LNCaP clone FGC (cell line): ENCODE results near the gene PGAP3.

ENCODE experiments used
- DNase-seq: peaks from one replicate; pipeline ENCODE4 v3.0.0-alpha.2; 2011; ENCODE audit warnings: low read depth
- H3K4me3 ChIP-seq: 2 replicates; pipeline ENCODE4 v1.5.1; 2011; ENCODE audit warnings: mild to moderate bottlenecking, low read depth, low read length, control low read depth
- CTCF ChIP-seq: IDR thresholded peaks from 2 replicates; pipeline ENCODE4 v1.5.1; 2012; ENCODE audit warnings: mild to moderate bottlenecking; ENCODE audit not compliant: control insufficient read depth, insufficient read depth; ENCODE audit errors: extremely low read depth

Gene PGAP3

DNA sequence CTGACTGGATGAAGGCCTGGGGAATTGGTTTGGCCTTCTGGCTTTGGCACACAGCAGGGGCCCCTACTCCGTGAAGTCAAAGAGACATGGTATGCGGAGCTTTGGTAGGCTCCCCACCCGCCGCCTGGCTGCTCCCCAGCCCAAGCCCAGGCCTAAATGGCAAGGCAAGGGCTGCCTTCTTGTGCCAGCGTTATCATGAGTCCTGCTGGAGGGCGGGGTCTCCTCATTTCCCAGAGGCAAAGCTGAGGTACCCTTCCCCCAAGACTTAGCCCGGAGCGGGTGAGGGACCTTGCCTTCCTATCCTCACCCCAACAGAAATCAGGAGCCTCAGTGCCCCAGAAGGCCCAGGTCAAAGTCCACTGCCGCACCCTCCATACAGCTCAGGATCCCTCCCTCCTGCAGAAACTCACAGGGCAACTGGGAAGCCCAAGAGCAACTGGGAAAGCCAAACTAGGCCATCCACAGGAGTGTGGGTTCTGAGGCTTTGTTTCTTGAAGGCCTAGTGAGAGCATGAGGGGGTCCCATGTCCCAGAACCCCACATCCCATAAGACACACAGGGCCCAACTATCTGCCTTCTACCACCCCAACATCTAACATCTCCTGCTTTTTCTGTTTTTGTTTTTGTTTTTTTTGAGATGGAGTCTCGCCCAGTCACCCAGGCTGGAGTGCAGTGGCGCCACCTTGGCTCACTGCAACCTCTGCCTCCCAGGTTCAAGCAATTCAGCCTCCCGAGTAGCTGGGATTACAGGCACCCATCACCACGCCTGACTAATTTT is 9.3 kb downstream of the PGAP3 start:
- TF ChIP-seq CTCF, result no peak
- no peak overlapping the region for H3K4me3 ChIP-seq
- no peak for DNase-seq

DNA sequence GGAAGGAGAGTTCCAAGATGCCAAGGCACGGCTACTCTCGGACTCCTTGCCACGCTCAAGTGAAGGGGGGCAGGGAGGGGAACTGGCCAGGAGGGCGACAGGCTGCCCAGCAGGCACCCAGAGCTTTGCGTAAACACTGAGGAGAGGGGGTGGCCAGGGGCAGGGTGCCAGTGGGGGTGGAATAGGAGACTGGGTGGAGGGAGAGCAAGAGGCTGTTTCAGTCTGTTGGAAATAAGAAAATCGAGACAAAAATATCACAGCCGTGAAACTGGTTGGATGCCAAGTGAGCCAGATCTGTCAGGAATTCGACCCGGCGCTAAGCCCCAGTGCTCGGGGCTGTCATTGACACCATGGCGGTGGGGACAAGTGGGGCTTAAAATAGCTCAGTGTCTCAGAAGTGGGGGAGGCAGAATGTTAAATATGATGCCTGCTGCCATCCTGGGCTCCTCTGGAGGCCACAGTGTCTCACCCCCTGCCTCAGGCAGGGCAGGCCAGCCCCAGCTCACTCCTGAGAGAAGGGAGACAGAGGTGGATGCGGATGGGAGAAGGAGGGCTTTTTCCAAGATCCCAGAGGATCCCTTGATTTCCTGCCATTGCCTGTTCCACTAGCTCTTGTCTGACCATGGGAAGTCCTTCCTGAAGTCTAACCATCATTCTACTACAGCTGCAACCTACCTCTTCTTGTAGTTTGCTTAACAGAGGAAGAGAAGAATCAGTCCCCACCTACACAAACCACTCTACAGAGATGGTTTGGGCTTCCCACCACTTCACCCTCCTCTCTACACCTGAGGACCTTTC is 10.1 kb downstream of the PGAP3 start:
- no peak for DNase-seq
- TF ChIP-seq CTCF, result no peak
- no peak overlapping the region for H3K4me3 ChIP-seq

- TF ChIP-seq CTCF, result no peak
- DNase-seq, result no peak
- no peak overlapping the region for H3K4me3 ChIP-seq
Observed at GRCh38 chr17:39677072-39677471, 10.8 kb downstream of the PGAP3 start.

- no peak for TF ChIP-seq CTCF
- H3K4me3 ChIP-seq, result no peak overlapping the region
- no peak for DNase-seq
Observed at GRCh38 chr17:39676198-39676819, 11.5 kb downstream of the PGAP3 start.

- H3K4me3 ChIP-seq, result no peak overlapping the region
- no peak for TF ChIP-seq CTCF
- no peak for DNase-seq
Observed at GRCh38 chr17:39675390-39676082, 12.3 kb downstream of the PGAP3 start.

DNA sequence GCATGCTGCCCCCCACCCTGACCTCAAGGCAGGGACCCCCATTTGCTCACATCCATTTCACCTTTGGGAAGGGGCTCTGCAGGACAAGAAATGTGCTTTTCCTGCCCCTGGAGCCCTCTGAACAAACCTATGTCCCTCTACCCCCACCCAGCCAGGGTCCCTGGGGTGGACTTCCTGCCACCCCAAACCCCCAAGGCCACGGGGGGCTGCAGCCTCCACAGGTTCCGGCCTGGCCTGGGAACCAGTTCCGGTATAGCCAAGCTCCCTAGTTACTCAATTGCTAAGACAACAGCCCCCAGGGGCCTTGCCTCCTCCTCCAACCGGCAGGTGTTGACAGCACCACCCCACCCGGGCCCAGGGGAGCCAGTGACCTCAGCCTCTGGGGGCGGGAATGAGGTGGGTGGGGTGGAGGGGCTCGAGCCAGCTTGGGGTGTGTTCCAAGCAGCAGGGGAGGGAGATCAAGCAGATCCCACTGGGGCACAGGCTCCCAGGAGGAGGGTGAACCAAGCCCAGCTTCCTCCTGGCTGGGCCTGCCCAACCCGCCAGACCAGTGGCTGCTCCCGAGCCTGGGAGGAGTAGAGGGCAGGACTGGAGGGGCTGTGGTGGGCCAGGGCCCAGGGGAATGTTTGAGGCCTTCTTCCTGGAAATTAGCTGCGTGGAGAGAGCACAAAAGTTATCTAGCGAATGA is 13.0 kb downstream of the PGAP3 start:
- no peak overlapping the region for H3K4me3 ChIP-seq
- no peak for DNase-seq
- no peak for TF ChIP-seq CTCF
